ENCODE results near the gene FBXO27. TPM values are rescaled to one million over a fixed set of nuclear protein-coding genes. Genes with fewer than 3 reads are reported as not detected.

Gene FBXO27
- total RNA-seq, 1 donor from 2014 or later, result 6.0 TPM

GRCh38 chr19:38975214-38975860, 57.0 kb downstream of the FBXO27 start, which contains the start of gene FBXO17:
TSS of gene FBXO17 (minus strand) at chr19:38975742. CDS start at chr19:38950319, 25,423 bp downstream.
- peaks cover 6% of the 10 kb centered on the region for H3K36me3 Mint-ChIP-seq (ENCODE audit: unreplicated experiment)
- TF ChIP-seq CTCF (IDR thresholded peaks at IDR 0.05), result no peak
- DNase-seq (ENCODE audit: extremely low spot score, unreplicated experiment), result peak; percentile 86
- H3K4me1 Mint-ChIP-seq (ENCODE audit: unreplicated experiment), result peaks cover 26% of the 10 kb centered on the region
- peak within 1 kb of the TSS; percentile 96 for H3K27ac Mint-ChIP-seq (ENCODE audit: unreplicated experiment)
- H3K27me3 Mint-ChIP-seq (ENCODE audit: unreplicated experiment), result no peaks in the 10 kb centered on the region
- H3K9me3 Mint-ChIP-seq (ENCODE audit: unreplicated experiment), result no peaks in the 10 kb centered on the region
- H3K4me3 Mint-ChIP-seq (ENCODE audit: unreplicated experiment), result peak within 1 kb of the TSS; percentile 93

GRCh38 chr19:38974624-38975213, 57.6 kb downstream of the FBXO27 start:
- Mint-ChIP-seq H3K4me3 (ENCODE audit: unreplicated experiment) (peak overlapping the region; percentile 86), H3K9me3 (ENCODE audit: unreplicated experiment) (no peaks in the 10 kb centered on the region), H3K27me3 (ENCODE audit: unreplicated experiment) (no peaks in the 10 kb centered on the region), H3K36me3 (ENCODE audit: unreplicated experiment) (peaks cover 6% of the 10 kb centered on the region), H3K4me1 (ENCODE audit: unreplicated experiment) (peaks cover 26% of the 10 kb centered on the region), H3K27ac (ENCODE audit: unreplicated experiment) (peak overlapping the region; percentile 95)
- DNase-seq (ENCODE audit: extremely low spot score, unreplicated experiment), result no peak
- peak; percentile 12 for TF ChIP-seq CTCF (IDR thresholded peaks at IDR 0.05)

Other genes starting within 250 kb of the FBXO27 start
- not detected in 2 replicates for gene LGALS7B, start 243.3 kb downstream of the FBXO27 start, total RNA-seq
- 0.31 TPM in 1 of 2 replicates, not detected in the other for gene LGALS4, start 219.6 kb downstream of the FBXO27 start, total RNA-seq
- gene ECH1, start 200.8 kb downstream of the FBXO27 start, total RNA-seq, result 83.6 and 99.1 TPM in 2 replicates
- 262 and 277 TPM in 2 replicates for gene HNRNPL, start 182.6 kb downstream of the FBXO27 start, total RNA-seq
- 0.55 TPM in 1 of 2 replicates, not detected in the other for gene RINL, start 154.3 kb downstream of the FBXO27 start, total RNA-seq
- 70.2 and 72.4 TPM in 2 replicates for gene SIRT2, start 132.9 kb downstream of the FBXO27 start, total RNA-seq
- 18.0 and 18.7 TPM in 2 replicates for gene NFKBIB, start 132.6 kb downstream of the FBXO27 start, total RNA-seq
- 0.43 TPM in 1 of 2 replicates, not detected in the other for gene CCER2, start 120.4 kb downstream of the FBXO27 start, total RNA-seq
- 25.0 and 26.7 TPM in 2 replicates for gene SARS2, start 101.8 kb downstream of the FBXO27 start, total RNA-seq
- 29.3 and 30.7 TPM in 2 replicates for gene MRPS12, start 101.6 kb downstream of the FBXO27 start, total RNA-seq
- gene FBXO17, start 56.8 kb downstream of the FBXO27 start, total RNA-seq, result 41.3 and 44.9 TPM in 2 replicates
- gene ACP7, start 51.8 kb upstream of the FBXO27 start, total RNA-seq, result not detected in 2 replicates
- gene PAK4, start 93.2 kb upstream of the FBXO27 start, total RNA-seq, result 14.8 and 16.5 TPM in 2 replicates
- not detected in 2 replicates for gene NCCRP1, start 164.4 kb upstream of the FBXO27 start, total RNA-seq
- not detected in 2 replicates for gene SYCN, start 171.7 kb upstream of the FBXO27 start, total RNA-seq
- not detected in 2 replicates for gene IFNL3, start 212.5 kb upstream of the FBXO27 start, total RNA-seq
- not detected in 2 replicates for gene IFNL4, start 216.3 kb upstream of the FBXO27 start, total RNA-seq
- not detected in 2 replicates for gene IFNL2, start 235.8 kb upstream of the FBXO27 start, total RNA-seq

Measured in osteocyte (in vitro differentiated cells).